Common myeloid progenitor, CD34-positive (primary cell): ENCODE results near the gene LYPD8.

Experiments
- CTCF ChIA-PET: fragments of 350-600 bp; sonication (Branson Sonifier 250); formaldehyde crosslinking; loops from one replicate; lab custom pipeline; 2021; ENCODE audit warnings: antibody characterized with exemption; lab: Charles Lee
- POLR2A ChIA-PET: fragments of 350-600 bp; sonication (Branson Sonifier 250); formaldehyde crosslinking; loops from one replicate; lab custom pipeline; 2021; ENCODE audit warnings: antibody characterized with exemption; lab: Charles Lee
- DNase-seq, 3 donors: peaks; one replicate each; pipeline versions ENCODE4 v3.0.0 to v3.0.0-alpha.2; 2013
- H3K27ac ChIP-seq, 2 experiments: 1 replicate in 1 of 2; 2 replicates in 1 of 2; pipeline ENCODE4 v1.7.0; 2013; ENCODE audit warnings: inconsistent platforms in 2 of 2, low read length in 2 of 2, mild to moderate bottlenecking in 2 of 2, low read depth in 1 of 2, moderate library complexity in 1 of 2; ENCODE audit not compliant: severe bottlenecking in 2 of 2, insufficient read depth in 1 of 2, poor library complexity in 1 of 2
- H3K27me3 ChIP-seq, 5 experiments: replicated peaks in 2 of 5; 1 replicate in 3 of 5; 2 replicates in 2 of 5; pipeline versions ENCODE4 v1.6.1 to v1.7.0; 2013; ENCODE audit warnings: low read length in 4 of 5, mild to moderate bottlenecking in 2 of 5, moderate library complexity in 2 of 5, inconsistent platforms in 1 of 5; ENCODE audit not compliant: insufficient read depth in 5 of 5, control insufficient read depth in 4 of 5
- H3K36me3 ChIP-seq, 4 experiments: 1 replicate in 2 of 4; 2 replicates in 2 of 4; pipeline versions ENCODE4 v1.6.1 to v1.7.0; 2013; ENCODE audit warnings: low read length in 3 of 4, control low read depth in 1 of 4, mild to moderate bottlenecking in 1 of 4; ENCODE audit not compliant: control insufficient read depth in 4 of 4, insufficient read depth in 4 of 4
- H3K4me1 ChIP-seq, 4 experiments: 1 replicate in 3 of 4; 2 replicates in 1 of 4; pipeline versions ENCODE4 v1.6.1 to v1.7.1; 2013; ENCODE audit warnings: low read length in 3 of 4, mild to moderate bottlenecking in 3 of 4, control low read depth in 1 of 4, inconsistent platforms in 1 of 4, moderate library complexity in 1 of 4; ENCODE audit not compliant: control insufficient read depth in 4 of 4, insufficient read depth in 4 of 4; ENCODE audit errors: control extremely low read depth in 1 of 4
- H3K4me3 ChIP-seq, 7 experiments: 1 replicate in 4 of 7; 2 replicates in 3 of 7; pipeline versions ENCODE4 v1.5.1 to v1.7.0; 2013; ENCODE audit warnings: mild to moderate bottlenecking in 7 of 7, low read length in 6 of 7, moderate library complexity in 6 of 7, inconsistent platforms in 2 of 7, low read depth in 2 of 7, control low read depth in 1 of 7; ENCODE audit not compliant: insufficient read depth in 4 of 7, control insufficient read depth in 1 of 7; ENCODE audit errors: extremely low read depth in 1 of 7
- H3K9me3 ChIP-seq, 5 experiments: 1 replicate in 4 of 5; 2 replicates in 1 of 5; pipeline versions ENCODE4 v1.6.1 to v1.7.1; 2013; ENCODE audit warnings: low read length in 4 of 5, mild to moderate bottlenecking in 2 of 5, inconsistent platforms in 1 of 5, low read depth in 1 of 5, moderate library complexity in 1 of 5; ENCODE audit not compliant: control insufficient read depth in 4 of 5, insufficient read depth in 2 of 5; ENCODE audit errors: control extremely low read depth in 1 of 5
- WGBS: methylation state at CpG from one replicate; pipeline ENCODE4 v1.1.5; 2013; ENCODE audit not compliant: insufficient coverage; 5-methylcytosine and 5-hydroxymethylcytosine counted together

LYPD8 gene

GRCh38 chr1:248753029-248753594 is 2.4 kb downstream of the LYPD8 start:
- Histone ChIP-seq H3K27me3 (peaks cover 0 to 2% (median 0%) of the 10 kb centered on the region in 5 experiments), H3K9me3 (no peaks in the 10 kb centered on the region), H3K4me3 (no peak overlapping the region), H3K27ac (no peak overlapping the region), H3K36me3 (no peaks in the 10 kb centered on the region), H3K4me1 (peaks cover 0 to 8% (median 3%) of the 10 kb centered on the region in 4 experiments)
- 100% methylated on average over 1 of the region's 1 CpG for WGBS
- peak; percentile 14 to 88 (median 68) for DNase-seq
- ChIA-PET CTCF (no interaction called here), POLR2A (no interaction called here)

GRCh38 chr1:248752161-248753028 is 3.2 kb downstream of the LYPD8 start:
- Histone ChIP-seq H3K27me3 (peaks cover 0 to 2% (median 0%) of the 10 kb centered on the region in 5 experiments), H3K4me3 (no peak overlapping the region), H3K4me1 (peaks cover 0 to 8% (median 3%) of the 10 kb centered on the region in 4 experiments), H3K9me3 (no peaks in the 10 kb centered on the region), H3K27ac (no peak overlapping the region), H3K36me3 (no peaks in the 10 kb centered on the region)
- 99% methylated on average over 8 of the region's 8 CpGs for WGBS
- ChIA-PET POLR2A (no interaction called here), CTCF (no interaction called here)
- DNase-seq: peak; percentile 53 to 83 (median 57)

- Histone ChIP-seq H3K9me3 (no peaks in the 10 kb centered on the region), H3K27ac (no peak overlapping the region), H3K4me3 (peak overlapping the region in 1 of 7 experiments; percentile 53), H3K36me3 (no peaks in the 10 kb centered on the region), H3K27me3 (peaks cover 0 to 2% (median 0%) of the 10 kb centered on the region in 5 experiments), H3K4me1 (peaks cover 0 to 8% (median 3%) of the 10 kb centered on the region in 4 experiments)
- CTCF ChIA-PET: interaction anchor here (1.1 kb wide), 1 partner anchor 38 kb away, joined by 3 read pairs; no protein-coding TSS in a partner anchor
- POLR2A ChIA-PET: no interaction called here
- DNase-seq: peak in 2 of 3 donors; percentile 13 to 45
- 100% methylated on average over 1 of the region's 4 CpGs for WGBS
These were observed 3.9 kb downstream of the LYPD8 start for GRCh38 chr1:248751635-248752034.

GRCh38 chr1:248751142-248751541 is 4.4 kb downstream of the LYPD8 start:
- Histone ChIP-seq H3K27me3 (peaks cover 0 to 2% (median 0%) of the 10 kb centered on the region in 5 experiments), H3K9me3 (no peaks in the 10 kb centered on the region), H3K27ac (no peak overlapping the region), H3K4me3 (peak overlapping the region in 1 of 7 experiments; percentile 53), H3K36me3 (no peaks in the 10 kb centered on the region), H3K4me1 (peaks cover 0 to 8% (median 3%) of the 10 kb centered on the region in 4 experiments)
- CTCF ChIA-PET: interaction anchor here (1.1 to 1.3 kb wide), 2 partner anchors 38 to 60 kb away, joined by 3 read pairs; no protein-coding TSS in a partner anchor
- WGBS: 33% methylated on average over 5 of the region's 5 CpGs
- DNase-seq: peak; percentile 50 to 85 (median 78)
- POLR2A ChIA-PET: no interaction called here

GRCh38 chr1:248750496-248750895 is 5.1 kb downstream of the LYPD8 start:
- Histone ChIP-seq H3K4me3 (no peak overlapping the region), H3K4me1 (peaks cover 0 to 8% (median 3%) of the 10 kb centered on the region in 4 experiments), H3K27me3 (peaks cover 0 to 2% (median 0%) of the 10 kb centered on the region in 5 experiments), H3K9me3 (no peaks in the 10 kb centered on the region), H3K36me3 (no peaks in the 10 kb centered on the region), H3K27ac (no peak overlapping the region)
- CTCF ChIA-PET: interaction anchor here (1.1 to 1.3 kb wide), 3 partner anchors 37 to 59 kb away, joined by 3 read pairs; no protein-coding TSS in a partner anchor
- WGBS: 100% methylated on average over 2 of the region's 2 CpGs
- POLR2A ChIA-PET: no interaction called here
- no peak for DNase-seq

- H3K27me3 ChIP-seq: no peaks in the 10 kb centered on the region
- peaks cover 0 to 8% (median 3%) of the 10 kb centered on the region in 4 experiments for H3K4me1 ChIP-seq
- POLR2A ChIA-PET: no interaction called here
These were observed 7.3 kb downstream of the LYPD8 start for GRCh38 chr1:248748211-248748610.

More at GRCh38 chr1:248748211-248748610, 7.3 kb downstream of the LYPD8 start:
- 100% methylated on average over 3 of the region's 10 CpGs for WGBS
- no peaks in the 10 kb centered on the region for H3K9me3 ChIP-seq
- H3K36me3 ChIP-seq: no peaks in the 10 kb centered on the region
- H3K27ac ChIP-seq: no peak overlapping the region
- CTCF ChIA-PET: interaction anchor here (1.1 kb wide), 1 partner anchor 8 kb away, joined by 3 read pairs; no protein-coding TSS in a partner anchor
- no peak overlapping the region for H3K4me3 ChIP-seq
- DNase-seq: no peak
